Fibroblast of skin of left biceps (primary cell): ENCODE measurements around the gene ZFP36L1.
A peak's percentile ranks its signal among the peaks of the same experiment; 100 is the strongest.

Experiments
- DNase-seq, 2 experiments: peaks; one replicate each; pipeline ENCODE4 v3.0.0-alpha.2; 2013; ENCODE audit warnings: low read depth in 2 of 2

The ZFP36L1 gene

DNA sequence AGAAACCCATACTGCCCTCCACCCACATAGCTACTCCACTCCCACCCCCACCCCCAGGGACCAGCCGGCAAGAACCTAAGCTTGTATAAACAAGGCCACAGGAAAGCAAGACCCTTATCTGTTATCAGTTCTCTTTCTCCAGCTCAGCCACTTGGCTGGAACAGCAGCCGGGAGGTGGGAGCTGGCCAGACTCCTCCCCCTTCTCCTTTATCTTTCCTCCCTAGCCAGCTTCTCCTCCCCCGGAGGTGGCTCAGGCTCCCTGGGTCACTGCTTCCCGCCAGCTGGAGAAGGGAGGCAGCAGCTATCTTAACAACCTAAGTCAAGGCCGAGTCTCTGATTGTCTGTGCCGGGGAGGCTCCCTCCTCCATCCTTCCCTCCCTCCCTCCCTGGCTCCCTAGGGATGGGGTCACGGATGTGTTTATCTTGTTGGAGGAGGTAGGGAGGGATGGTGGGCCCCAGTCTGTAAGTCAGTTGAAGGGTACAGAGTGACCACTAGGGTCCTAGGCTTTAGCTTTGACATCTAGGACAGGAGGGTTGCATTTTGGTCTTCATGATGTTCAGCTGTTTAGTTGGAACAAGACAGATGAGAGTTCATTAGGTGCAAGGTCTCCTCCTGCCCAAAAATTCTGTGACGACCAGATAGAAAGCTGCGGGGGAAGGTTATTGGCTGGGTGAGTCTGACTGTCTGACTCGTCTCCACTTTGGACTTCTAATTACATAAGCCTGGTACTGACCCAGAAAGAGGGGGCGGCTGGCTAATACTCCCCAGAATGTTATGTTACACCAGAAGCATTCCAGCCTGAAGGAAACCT, 29.7 kb downstream of the ZFP36L1 start:
- peak in 1 of 2 experiments; percentile 29 for DNase-seq

DNA sequence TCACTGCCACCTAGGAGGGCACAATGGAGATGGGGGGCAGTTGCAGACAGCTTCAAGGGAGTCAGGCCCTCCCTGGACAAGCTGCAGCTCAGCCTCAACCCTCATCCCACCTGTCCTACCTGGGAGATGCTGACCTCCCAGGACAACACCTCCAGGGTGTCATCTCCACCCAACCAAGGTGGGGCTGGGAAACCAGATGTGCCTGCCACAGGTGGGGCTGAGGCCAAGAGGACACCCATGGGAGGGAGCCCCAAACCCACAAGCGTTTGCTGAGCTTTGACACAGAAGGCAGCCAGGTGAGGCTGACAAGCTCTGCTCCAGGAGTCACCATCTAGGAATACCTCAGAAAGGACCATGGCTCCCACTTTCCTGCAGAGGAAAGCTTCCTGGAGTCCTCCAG, 31.5 kb downstream of the ZFP36L1 start:
- no peak for DNase-seq

DNA sequence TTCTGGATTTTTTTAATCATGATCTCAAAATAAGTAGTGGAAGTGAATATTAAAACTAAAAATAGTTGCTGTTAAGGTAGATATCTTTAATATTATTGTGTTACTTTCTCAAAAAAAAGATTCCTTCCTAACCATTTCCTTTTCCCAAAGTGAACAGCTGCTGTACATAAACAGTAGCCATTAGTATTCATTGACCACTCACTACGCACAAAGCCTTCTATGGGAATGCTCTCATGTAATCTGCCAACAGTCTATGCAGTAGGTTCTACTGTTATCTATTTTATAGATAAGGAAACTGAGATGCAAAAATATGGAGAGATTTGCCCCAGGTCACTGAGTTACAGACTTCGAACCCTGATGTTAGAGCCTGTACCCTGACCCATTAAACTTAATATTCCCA, 32.1 kb downstream of the ZFP36L1 start:
- DNase-seq = no peak

DNA sequence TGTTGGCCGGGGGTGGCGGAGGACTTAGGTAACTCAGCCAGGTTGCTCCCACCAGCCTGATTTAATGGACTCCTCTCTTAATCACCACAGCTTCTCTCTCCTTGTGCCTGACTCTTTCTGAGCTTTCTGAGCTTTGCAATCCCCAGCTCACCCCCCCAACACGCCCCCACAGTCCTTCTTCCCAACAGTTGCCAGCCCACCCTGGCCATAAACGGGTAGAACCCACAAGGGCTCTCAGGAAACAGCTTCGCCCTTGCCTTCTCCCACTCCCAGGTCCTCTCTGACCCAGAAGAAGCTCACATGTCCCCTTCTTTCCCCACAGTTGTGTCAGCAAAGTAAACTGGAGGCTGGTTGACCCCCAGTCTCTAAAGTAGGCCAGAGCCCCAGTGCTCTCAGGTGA, 32.9 kb downstream of the ZFP36L1 start:
- no peak for DNase-seq

DNA sequence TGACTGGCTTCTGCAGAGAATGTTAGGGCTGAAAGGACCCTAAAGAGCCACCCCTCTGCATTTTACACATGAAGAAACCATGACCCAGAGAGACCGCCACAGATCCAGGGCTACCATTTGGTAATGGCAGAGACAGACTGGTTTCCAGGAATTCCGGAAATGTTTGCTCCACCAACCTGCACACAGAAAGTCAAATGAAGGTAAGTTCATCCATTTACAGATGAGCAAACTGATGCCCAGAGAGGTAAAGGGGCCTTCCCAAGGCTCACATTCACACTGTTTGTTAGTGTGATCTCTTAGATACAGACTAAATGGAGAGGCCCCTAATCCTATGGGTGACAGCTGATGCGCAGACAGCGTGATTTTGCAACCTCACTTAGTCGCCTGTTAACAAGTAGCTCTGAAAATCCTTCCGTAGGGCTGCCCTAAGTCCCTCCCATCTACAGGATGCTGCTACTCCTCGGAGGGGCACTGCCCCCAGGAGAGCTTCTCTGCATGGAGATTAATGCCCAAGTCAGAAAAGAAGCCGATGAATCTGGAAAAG, 33.8 kb downstream of the ZFP36L1 start:
- no peak for DNase-seq

DNA sequence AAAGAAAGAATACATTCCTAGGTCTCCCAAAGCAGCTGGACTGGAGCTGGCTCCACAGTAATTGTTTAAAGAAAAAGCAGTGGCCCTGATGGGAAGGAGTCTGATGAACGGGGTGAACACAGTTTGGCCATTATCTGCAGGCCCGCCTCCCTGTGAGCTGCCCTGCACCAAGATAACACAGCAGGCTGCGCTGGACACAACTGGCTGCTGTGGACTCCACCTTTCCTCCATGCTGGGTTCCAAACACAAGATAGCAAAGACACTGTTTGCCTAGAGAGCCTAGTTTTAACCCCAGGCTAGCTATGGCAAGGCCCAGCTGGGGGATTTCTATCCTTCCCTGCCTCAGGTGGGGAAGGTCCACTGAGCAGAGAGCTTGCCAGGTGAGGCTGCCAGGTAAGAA, 34.6 kb downstream of the ZFP36L1 start:
- DNase-seq = no peak

DNA sequence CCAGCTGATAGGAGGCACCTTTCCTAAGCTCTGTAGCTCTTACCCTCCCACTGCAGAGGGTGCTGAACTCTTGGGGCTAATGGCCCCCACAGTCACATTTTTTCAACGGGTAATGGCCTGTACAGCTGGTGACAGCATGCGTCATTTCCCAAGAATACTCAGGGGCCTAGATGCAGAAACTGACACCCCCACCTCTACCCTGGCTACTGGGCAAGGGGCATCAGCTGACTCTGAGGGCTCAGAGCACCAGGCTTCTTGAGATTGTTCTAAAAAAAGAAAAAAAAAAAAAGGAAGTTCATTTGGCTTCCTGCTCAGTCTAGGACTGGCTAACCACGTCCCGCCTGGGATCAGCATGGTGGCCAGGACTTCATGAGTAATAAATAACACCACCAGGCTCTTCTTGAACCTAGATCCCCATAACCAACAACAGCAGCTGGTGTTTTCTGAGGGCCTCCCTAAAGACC, 35.2 kb downstream of the ZFP36L1 start:
- DNase-seq = no peak

DNA sequence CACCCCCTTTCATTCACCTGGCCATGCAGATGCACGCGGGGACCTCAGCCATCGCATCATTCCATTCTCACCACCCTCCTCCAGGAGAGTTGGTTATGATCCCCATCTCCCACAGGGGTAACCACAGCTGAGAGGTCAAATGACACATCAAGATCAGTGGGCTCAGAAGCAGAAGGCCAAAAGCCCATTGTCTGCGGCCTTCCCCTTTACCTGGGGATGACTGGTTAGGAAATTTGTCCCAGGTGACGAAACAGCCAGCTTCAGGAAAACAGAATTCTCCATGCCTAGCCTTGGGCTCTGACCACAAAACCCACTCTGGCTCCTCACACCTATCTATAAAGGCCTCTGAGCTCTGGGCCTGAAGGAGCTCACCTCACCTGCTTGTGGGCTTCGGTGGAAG, 36.1 kb downstream of the ZFP36L1 start:
- DNase-seq = no peak

DNA sequence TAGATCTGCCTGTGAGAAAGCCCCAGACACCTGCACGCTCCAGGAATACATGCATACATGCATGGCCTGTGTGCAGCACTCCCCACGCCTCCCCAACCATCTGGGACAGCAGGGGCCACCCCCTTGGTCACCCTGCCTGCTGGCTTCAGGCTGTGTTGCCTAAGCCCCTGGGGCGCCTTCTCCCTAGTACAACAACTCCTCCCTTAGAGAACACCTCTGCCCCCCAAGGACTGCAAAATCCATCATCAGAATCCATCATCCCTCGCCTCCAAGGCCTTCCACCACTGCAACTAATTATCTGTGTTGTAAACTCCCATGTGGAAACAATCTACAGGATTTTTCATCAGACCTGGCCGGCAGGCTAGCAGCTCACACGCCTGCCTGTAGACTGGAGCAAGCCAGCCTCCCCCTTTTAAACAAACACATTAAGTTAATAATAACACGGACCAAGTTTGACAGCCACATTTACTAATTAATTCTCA, 36.8 kb downstream of the ZFP36L1 start:
- DNase-seq = peak; percentile 51 to 58

DNA sequence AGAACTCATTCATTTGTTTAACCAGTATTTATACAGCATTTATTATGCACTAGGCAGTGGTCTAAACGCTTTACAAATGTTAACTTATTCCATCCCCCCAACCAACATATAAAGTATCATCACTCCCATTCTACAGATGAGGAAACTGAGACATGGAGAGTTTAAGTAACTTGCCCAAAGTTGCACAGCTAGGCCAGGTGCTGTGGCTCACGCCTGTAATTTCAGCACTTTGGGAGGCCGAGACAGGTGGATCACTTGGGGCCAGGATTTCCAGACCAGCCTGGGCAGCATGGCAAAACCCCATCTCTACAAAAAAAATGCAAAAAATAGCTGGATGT, 37.9 kb downstream of the ZFP36L1 start:
- no peak for DNase-seq

DNA sequence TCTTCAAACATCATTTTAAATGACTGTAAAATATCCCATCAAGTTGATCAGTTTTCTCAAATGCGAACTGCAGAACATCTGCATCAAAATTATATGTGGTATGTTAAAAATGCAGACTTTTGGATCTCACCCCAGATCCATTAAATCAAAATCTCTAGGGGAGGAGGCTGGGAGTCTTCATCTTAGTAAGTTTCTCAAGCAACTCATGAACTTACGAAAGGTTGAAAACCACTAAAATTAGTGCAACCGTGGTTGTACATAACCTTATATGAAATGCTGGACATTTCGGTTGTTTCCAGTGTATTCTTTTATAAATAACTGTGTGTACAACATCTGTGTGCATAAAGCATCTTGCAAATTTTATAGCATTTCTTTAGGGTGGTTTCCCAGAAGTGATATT, 39.2 kb downstream of the ZFP36L1 start:
- peak; percentile 81 to 83 for DNase-seq

DNA sequence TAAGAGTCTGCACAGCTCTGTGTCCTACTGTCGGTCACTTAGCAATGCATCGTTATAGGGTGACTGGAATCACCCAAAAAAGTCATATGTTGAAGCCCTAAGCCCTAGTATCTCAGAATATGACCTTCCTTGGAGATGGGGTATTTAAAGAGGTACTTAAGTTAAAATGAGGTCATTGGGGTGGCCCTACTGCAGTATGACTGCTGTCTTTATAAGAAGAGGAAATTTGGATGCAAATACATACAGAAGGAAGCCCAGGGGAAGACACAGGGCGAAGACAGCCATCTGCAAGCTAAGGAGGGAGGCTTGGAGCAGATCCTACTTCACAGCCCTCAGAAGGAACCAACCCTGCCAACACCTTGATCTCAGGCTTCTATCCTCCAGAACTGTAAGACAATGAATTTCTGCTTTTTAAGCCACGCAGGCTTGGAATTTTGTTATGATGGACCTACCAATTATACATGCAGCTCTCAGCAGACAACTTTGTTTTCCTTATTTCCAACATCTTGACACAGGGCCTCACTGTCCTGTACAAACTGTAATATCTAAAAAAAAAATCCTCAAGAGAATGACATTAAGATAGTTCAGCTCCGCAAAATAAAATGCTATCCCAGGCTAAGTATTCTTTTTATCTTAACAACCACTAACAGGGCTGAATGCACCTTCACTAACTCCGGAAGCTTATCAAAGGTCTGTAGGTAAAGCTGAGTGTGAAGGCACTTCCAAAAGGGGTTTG, 40.4 kb downstream of the ZFP36L1 start:
- DNase-seq = no peak

DNA sequence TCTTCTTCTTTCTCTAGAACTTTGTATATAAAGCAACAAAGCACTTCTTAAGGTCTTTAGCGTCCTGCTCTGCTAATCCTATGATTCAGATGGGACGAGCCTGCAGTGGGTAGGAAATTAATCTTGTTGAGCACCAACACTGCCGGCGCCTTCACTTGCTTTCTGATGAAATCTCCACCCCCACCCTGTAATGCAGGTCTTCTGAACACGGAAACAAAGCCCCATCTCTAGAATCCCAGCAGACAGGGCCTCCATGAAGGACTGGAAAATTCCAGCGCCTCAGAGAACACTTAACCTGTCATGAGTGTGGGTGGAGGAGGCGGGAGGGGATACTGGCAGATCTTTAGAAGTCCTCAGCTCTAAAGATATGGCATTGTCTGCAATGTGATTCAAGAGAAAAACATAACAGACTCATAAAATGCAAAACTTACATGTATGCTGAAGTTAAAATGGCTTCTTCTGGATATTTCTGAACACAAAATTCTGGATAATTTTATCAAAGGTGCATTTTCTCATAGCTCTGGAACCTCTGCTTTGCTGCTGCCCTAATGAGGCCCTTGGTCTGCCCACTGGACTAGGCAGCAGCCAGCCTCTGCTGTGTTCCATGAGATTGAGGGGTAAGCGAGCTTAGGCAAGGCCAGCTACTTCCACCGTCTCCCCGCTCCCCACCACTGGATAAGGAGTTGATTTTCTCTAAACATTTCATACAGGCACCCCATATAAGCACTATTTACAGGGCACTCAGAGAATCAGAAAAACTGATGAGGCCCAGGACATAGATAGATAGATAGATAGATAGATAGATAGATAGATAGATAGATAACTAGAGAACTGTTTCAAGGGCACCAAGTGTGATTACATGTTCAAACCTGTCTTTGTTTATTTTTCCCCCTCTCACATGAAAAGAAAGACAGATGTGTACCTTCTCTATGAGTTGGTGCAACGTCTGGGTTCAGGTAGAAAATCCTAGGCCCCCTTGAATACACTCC, 43.1 kb downstream of the ZFP36L1 start:
- DNase-seq = no peak

DNA sequence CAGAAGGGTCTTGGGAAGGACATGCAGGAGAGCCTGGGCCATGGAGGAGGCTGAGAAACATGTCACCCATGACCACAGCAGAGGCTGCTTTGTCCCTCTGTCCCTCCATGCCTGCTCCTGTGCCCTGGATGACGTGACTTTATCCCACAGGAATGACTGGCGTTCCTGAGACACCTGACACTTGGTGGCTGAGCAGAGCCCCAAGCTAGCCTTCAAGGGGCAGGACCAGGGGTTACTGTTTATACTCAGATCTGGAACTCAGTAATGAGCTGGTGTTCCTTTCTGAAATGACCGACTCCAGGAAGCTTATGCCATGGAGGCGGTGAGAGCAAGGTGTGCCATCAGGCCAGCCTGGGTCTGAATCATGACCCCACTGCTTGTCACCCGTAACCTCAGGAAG, 44.2 kb downstream of the ZFP36L1 start:
- DNase-seq = no peak

DNA sequence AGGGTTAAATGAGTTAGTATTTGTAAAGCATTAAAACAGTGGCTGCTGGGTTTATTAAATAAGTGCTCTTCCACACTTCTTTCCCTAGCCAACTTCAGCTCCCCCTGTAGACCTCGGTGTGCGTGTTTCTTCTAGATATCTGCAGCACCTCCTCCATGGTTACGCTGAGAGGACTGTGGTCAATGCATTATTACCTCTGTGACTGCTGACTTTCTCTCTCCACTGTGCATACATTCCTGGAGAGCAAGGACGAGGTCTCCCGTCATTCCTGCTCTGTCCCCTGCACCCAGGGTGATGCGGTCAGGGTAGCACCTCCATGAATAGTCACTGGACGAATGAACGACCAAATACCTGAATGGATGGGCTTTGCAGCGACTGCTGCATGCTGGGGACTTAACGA, 44.6 kb downstream of the ZFP36L1 start:
- DNase-seq = no peak

DNA sequence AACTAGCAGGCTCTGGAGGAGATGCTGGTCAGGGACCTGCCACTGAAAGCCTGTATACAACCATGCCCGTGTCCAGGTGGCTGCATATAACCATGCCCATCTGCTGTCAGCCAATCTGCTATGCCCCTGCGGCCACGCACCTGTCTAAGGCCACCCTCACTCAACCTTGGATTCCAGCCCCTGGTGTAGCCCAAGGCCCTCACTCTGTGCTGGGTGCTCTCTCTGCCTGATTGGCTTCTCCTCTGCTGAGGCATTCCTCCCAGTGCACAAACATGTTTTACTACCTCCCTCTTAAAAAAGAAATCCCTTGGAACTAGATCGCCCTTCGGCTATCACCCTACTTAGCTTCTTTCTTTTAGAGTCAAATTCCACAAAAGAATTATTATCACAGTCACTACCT, 45.5 kb downstream of the ZFP36L1 start:
- DNase-seq = no peak

DNA sequence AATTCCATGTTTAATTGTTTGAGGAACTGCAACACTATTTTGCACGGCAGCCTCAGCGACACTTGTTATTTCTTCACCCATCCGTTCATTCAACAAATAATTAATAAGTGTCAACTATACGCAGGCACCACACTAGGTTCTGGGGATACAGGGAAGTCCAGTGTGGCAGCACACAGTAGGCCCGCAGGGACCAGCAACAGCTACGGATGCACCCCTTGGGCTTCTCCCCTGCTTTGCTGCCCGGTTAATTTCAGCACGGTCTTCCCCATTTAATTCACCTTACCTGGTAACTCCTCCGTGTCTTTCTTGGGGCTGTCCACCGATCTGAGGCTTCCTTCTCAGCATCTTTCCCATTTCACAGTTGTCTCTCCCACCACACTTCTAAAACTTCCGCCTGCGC, 48.3 kb downstream of the ZFP36L1 start:
- no peak for DNase-seq

DNA sequence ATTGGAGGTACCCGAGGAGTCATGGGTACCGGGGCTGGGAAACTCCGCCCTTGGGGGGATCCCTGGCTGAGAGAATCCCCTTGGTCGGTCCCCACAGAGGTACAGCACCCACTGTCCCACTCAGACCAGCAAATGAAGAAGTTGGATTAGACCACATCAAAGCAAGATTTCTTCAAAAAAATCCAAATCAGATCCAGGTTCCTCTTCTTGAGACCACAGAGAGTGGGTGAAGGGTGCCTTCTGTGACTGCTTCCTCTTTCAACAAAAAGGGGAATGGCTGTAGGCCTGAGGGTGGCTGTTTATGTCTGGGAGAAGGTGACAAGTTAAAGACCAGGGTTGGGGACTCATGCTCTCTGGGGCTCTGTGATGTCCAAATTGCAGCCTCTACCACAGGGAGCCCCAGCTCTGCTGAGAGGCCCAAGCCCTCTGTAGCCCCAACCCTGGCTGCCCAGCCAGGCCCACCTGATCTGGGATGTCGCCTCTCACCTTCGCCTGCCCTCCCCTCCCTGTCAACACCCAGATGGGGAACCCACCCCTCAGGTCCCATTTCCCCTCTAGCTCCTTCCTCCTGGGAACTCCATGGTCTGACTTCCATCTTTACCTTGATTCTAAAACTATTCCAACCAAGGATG, 50.9 kb downstream of the ZFP36L1 start:
- DNase-seq = no peak

DNA sequence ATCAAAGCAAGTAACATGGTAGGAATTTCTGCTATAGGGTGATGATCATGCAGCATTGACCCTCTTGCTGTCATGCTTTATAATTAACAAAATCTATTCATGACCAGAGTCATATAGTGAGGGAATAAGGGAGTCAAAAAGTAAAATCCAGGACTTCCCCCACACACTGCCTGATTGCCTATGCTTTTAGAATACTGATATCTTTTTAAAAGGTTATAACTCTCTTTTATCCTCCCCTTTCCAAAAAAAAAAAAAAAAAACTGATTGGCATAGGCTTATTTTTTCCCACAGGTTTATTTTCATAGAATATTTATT, 51.4 kb downstream of the ZFP36L1 start:
- DNase-seq = no peak

DNA sequence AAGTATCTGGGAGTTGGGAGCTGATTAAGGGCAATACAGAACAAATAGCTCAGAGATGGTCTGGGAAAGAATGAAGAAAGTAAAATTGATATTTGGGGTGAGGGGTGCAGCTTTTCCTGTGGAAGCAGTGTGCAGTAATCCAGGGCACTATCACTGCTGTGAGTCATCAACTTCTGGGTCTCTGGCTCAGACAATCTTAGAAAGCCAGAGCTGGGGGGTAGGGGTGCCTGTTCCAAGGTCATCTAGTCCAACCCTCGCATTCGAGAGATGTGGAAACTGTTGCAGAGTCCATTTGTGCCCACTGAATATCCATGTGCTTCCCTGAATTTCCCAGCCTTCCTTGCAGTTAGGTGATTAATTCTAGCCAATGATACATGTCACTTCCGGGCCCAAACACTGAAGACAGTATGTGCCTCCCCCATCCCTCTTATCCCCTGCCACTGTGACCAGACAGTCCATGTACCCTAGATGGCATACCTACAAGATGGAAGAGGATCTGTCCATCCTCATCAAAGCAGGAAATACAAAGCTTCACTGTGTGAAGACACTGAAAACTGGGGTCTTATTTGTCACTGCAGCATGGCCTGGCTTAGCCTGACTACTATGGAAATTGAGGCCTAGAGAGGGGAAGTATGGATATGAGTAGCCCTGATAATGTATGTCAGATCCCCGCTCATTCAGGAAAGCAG, 51.9 kb downstream of the ZFP36L1 start:
- no peak for DNase-seq

DNA sequence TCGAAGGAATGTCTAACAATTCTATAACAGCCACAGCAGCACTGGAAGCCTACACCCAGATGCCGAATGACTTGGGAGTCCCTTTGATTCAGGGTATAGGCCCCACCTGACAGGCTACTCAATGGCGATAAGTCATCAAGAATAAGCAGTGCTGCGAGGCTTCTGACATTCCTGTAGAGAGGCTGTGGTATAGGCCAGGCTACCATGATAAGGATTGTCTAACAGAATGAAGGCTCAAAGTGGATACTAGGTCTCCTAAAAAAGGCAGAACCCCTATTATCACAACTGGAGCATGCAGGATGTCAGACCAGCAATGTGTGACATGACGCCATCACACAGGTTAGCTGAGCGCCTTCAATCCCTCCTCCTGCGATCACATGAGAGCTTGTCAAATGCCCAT, 53.2 kb downstream of the ZFP36L1 start:
- DNase-seq = no peak
